C4-2B (cell line): ENCODE measurements around the gene RHOT1.

Source experiments
- H3K27ac ChIP-seq: fragments of 450-650 bp; 2 replicates; pipeline ENCODE4 v1.5.1; 2017
- ZFX ChIP-seq: fragments of 450-650 bp; IDR thresholded peaks from 2 replicates; pipeline ENCODE4 v1.6.1; 2017
- TF ChIP-seq, protein P1 (sequence below): fragments of 450-650 bp; conservative IDR thresholded peaks from 2 replicates; pipeline ENCODE4 v1.5.1; 2017; ENCODE audit warnings: mild to moderate bottlenecking

RHOT1 gene

GRCh38 chr17:32191306-32191705 lies 49.0 kb downstream of the RHOT1 start:
- H3K27ac ChIP-seq = no peak overlapping the region
- TF ChIP-seq, protein P1, sequence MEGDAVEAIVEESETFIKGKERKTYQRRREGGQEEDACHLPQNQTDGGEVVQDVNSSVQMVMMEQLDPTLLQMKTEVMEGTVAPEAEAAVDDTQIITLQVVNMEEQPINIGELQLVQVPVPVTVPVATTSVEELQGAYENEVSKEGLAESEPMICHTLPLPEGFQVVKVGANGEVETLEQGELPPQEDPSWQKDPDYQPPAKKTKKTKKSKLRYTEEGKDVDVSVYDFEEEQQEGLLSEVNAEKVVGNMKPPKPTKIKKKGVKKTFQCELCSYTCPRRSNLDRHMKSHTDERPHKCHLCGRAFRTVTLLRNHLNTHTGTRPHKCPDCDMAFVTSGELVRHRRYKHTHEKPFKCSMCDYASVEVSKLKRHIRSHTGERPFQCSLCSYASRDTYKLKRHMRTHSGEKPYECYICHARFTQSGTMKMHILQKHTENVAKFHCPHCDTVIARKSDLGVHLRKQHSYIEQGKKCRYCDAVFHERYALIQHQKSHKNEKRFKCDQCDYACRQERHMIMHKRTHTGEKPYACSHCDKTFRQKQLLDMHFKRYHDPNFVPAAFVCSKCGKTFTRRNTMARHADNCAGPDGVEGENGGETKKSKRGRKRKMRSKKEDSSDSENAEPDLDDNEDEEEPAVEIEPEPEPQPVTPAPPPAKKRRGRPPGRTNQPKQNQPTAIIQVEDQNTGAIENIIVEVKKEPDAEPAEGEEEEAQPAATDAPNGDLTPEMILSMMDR = no peak
- no peak for TF ChIP-seq ZFX

GRCh38 chr17:32192379-32192778 lies 50.1 kb downstream of the RHOT1 start:
- TF ChIP-seq ZFX = no peak
- TF ChIP-seq, protein P1 = no peak
- no peak overlapping the region for H3K27ac ChIP-seq

DNA sequence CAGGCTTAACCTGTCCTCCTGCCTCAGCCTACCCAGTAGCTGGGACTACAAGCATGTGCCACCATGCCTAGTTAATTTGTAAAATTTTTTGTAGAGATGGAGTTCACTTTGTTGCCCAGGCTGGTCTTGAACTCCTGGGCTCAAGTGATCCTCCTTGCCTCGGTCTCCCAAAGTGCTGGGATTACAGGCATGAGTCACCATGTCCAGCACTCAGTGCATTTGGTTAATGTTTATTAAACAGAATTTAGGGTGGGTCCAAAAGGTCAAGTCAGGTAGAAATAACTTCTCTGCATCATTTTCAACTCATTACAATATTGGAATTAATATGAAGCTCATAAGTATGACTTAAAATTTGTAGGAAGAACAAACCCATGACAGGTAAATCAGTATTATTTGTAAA lies 55.7 kb downstream of the RHOT1 start:
- no peak for TF ChIP-seq ZFX
- TF ChIP-seq, protein P1 = no peak

DNA sequence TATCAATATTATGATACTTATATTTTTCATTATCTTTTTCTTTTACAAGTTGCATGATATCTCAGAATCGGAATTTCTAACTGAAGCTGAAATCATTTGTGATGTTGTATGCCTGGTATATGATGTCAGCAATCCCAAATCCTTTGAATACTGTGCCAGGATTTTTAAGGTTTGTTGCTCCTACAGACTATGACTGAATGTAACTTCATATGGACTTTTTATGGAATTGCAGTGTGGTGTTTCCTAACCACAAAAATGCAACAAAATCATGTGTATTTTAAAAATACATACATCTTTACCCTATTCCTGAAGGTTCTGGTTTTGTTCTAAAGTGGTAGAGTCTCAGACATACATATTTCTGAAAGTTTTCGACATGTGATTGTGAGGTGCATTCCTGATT lies 64.6 kb downstream of the RHOT1 start:
- no peak overlapping the region for H3K27ac ChIP-seq
- TF ChIP-seq ZFX = no peak
- TF ChIP-seq, protein P1 = no peak

More for the DNA sequence above, 55.7 kb downstream of the RHOT1 start:
- H3K27ac ChIP-seq = no peak overlapping the region

- no peak for TF ChIP-seq ZFX
- TF ChIP-seq, protein P1 = no peak
- no peak overlapping the region for H3K27ac ChIP-seq
Measured at GRCh38 chr17:32208436-32208835, 66.1 kb downstream of the RHOT1 start.

- no peak overlapping the region for H3K27ac ChIP-seq
- TF ChIP-seq ZFX = no peak
- TF ChIP-seq, protein P1 = no peak
Measured at GRCh38 chr17:32209608-32210007, 67.3 kb downstream of the RHOT1 start.

DNA sequence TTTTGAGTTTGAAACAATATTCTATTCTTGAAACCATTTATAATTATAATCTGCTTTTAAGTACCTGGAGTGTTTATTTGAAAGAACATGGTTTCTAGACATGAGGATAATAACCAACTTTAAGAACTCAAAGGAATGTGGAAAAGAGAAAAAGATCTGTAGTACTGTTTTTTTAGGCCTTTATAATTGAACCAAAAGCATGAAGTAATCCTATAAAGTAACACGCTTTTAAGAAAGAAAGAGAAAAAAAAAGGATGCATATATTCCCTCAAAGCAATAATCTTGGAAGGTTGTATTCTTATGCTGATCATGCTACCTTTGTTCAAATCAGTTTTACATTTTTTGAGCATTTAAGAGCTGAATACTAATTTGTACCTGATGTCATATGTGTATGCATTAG lies 69.4 kb downstream of the RHOT1 start:
- no peak for TF ChIP-seq ZFX
- TF ChIP-seq, protein P1 = no peak

More for the DNA sequence above, 69.4 kb downstream of the RHOT1 start:
- H3K27ac ChIP-seq = no peak overlapping the region
